Measurements from ENCODE around the gene G6PC2.

G6PC2 gene

DNA sequence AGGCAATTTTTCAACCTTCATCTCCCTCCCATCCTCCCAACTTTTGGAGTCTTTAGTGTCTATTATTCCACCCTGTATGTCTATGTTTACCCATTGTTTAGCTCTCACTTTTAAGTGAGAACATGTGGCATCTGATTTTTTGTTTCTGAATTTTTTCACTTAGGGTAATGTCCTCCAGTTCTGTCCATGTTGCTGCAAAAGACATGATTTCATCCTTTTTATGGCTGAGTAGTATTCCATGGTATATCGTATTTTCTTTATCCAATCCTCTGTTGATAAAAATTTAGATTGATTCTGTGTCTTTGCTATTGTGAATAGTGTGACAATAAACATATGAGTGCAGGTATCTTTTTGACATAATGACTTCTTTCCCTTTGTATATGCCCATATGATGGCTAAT lies 48.2 kb downstream of the G6PC2 start:
- DNase-seq: no peak

DNA sequence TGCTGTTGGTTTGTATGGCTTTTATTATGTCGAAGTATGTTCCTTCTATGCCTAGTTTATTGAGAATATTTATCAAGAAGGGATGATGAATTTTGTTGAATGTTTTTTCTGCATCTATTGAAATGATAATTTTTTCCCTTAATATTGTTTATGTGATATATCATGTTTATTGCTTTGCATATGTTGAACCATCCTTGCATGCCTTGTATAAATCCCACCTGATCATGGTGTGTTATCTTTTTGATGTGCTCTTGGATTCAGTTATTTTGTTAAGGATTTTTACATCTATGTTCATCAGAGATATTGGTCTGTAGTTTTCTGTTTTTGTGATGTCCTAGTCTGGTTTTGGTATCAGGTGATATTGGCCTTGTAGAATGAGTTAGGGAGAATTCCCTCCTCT lies 50.8 kb downstream of the G6PC2 start:
- DNase-seq: no peak

DNA sequence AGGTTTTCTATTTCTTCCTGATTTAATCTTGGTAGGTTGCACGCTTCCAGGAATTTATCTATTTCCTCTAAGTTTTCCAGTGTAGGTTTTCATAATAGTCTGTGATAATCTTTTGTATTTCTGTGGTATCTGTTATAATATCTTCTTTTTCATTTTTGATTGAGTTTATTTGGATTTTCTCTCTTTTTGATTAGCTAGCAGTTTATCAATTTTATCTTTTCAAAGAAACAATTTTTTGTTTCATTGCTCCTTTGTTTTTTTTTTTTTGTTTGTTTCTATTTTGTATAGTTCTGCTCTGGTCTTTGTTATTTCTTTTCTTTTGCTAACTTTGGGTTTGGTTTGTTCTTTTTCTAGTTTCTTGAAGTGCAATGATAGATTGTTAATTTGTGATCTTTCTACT lies 51.3 kb downstream of the G6PC2 start:
- no peak for DNase-seq

DNA sequence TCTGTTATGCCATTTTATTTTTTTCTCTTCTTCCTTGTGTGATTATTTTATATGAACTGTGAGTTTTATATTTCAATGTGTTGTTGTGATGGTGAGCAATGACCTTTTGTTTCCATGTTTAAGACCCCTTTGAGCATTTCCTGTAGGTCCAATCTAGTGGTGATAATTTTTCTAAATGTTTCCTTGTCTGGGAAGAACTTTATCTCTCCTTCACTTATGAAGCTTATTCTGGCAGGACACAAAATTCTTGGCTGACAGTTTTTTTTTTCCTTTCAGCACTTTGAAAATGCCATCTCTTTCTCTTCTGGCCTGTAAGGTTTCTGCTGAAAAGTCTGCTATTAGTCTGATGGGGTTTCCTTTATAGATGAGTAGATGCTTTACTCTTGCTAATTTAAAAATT lies 53.2 kb downstream of the G6PC2 start:
- no peak for DNase-seq

DNA sequence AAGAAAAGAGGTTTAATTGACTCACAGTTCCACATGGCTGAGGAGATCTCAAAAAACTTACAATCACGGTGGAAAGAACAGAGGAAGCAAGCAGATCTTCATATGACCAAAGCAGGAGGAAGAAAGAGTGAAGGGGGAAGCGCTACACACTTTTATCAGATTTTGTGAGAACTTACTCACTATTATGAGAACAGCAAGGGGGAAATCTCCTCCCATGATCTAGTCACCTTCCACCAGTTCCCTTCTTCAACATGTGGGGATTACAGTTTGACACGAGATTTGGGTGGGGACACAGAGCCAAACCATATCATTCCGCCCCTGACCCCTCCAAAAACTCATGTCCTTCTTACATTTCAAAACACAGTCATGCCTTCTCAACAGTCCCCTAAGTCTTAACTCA lies 54.2 kb downstream of the G6PC2 start:
- no peak for DNase-seq

DNA sequence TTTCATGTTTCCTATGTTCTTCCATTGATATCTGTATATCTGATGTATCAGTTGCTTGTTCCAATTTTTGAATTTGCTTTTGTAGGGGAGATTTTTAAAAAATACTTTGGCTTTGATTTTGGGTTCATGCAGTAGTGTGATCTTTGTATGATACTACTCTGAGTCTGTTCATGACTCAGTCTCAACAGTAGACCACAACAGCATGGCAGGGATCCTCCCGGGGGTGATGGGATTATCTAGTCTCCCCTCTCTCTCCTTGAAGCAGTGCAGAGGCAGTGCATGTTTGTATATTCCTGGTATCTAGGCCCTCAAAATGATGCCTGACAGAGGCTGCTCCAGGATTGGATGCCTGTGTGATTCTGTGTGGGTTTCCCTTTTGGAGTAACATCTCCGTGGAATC lies 55.3 kb downstream of the G6PC2 start:
- no peak for DNase-seq

Measured in CD4-positive, alpha-beta T cell treated with Interferon alpha-2 for 1 hour (primary cell).